Activated effector memory CD4-positive, alpha-beta T cell treated with Interleukin-2 at 50 U/mL for 16 hours (primary cell): ENCODE data around the gene LATS2.

ENCODE experiments used
- DNase-seq: peaks from one replicate; pipeline ENCODE4 v3.0.0-alpha.2; 2020

The LATS2 gene

DNA sequence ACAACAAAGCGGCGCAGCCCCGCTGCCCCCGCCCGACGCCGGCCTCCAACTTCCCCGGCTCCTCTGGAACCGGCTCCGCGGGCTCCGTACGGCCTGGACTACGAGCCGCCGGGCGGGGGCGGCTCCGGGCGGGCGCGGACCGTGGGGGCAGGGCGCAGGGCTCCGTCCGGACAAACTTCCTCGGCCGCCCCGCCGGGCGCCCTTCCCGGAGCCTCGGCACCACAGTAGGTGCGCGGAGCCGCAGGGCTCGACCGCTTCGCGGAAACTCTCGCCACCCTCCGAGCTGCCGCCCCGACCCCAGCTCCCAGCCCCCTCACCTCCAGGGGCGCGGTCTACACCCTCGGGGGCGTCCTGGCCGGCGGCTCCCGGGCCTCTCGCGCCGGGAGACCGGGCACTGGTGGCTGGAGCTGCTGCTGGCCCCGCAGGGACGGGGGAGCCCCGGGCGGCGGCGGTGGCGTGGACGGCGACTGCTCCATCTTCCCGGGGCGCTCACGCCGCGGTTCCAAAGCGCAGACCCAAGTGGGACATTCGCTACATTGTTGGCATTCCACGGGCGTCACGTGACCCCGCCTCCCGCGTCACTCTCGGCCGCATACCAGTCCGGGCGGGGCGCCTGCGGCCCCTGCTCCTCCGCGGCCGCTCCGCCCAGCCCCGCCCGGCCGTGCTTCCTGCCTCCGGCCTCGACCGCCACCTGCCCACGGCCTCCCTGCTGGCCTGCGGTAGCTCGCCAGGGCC, at the start of gene LATS2:
LATS2 (minus strand) TSS at position 558 of the 735 bp plus-strand sequence. CDS start 15,560 bp downstream, outside the sequence.
- peak; percentile 41 for DNase-seq

DNA sequence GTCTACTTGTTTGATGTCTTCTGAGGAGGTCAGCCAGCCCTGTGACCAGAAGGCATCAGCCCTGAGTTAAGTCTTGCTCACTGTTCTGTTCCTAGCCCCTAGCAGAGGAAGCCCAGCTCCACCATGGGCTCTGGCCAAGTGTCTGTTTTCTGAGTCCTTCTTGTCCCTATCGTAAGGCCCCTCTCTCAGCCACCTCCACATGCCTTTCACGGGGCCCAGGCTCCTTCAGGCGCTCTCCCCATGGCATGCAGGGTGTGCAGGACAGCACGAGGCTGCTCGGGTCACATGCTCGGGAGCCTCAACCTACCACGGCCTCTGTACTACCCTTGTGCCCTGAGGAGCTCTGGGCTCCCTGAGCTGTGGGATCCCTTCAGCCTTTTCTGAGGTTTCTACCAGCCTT, 47.8 kb upstream of the LATS2 start:
- DNase-seq: no peak

DNA sequence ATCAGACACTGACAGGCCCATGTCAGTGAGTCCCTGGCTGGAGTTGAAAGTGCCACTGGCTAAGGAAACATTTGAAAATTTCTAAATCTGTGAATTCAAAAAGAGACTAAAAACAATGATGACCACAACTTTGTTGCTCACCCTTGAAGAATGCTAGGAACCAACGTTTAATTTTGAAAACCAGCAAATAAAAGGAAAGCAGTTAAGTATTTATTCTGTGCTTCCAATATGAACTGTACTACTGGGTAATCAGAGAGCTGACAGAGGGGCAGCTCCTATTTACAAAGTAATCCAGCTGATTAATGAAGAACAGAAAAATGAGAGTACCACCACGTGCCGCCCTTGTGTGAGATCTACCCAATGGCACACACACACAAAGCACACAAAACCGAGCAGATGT, 44.7 kb upstream of the LATS2 start:
- no peak for DNase-seq

DNA sequence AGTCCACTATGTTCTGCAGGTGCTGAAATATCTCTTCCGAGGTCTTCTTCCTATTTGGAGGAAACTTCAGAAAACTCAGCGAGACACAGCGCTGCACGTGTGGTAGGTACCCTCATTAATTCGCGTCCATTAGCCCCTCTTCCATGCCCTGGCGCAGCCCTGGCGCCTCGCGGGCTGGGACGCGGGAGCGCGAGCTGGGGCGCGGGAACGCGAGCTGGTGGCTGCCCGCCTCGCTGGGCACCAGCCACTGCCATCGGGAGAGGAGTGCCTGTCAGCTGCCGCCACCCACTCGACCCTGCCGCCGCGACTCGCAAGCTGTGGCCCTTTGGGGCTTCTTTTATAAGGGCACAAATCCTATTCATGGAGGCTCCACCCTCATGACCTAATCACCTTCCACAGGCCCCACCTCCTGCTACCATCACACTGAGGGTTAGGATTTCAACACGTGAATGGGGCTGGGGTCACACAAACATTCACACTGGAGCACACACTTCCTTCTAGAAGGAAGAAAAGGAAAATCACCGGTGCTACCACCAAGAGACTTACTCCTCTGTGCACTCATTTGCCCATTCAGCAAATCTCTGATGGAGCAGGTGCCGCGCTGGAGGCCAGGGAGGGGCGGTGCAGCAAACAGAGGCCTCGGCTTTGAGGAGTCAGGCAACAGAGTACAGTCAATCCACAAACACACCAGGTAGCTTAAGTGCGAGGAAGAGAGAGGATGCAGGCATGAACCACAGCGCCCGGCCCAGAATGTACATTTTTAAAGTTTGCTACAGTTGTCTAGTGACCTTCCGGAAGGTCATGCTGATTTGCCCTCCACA, 43.0 kb upstream of the LATS2 start:
- no peak for DNase-seq

DNA sequence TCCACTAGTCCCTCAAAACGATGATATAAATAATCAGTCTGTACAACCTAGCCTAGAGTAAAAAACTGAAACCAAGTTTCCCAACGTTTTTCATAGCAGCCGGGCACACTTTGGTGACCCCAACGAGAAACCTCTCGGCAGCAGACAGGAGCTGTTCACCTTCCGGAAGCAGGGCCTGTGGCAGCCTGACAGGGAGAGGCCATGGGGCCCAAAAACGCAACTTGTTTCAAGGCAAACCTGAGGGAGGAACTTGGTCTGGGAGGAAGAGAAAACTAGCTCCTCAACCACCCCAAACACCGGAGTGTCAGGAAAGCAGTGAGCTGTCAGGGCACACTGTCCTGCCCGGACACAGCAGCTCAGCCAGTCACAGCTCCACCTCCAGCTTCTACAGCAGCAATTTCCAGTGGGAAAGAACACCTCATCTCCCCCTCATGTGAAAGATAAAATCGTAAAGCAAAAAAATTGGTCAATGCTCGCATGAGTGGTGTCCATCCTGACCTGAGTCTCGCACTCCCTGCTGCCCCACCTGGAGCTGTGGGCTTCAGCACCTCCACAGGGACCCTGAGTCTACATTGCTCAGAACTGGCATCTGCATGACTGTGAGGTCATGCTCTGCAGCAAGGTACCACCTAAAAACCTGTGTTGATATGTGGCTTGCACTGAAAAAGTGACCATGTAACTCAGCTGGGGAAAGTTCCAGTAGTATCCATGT, 40.6 kb upstream of the LATS2 start:
- DNase-seq: no peak

DNA sequence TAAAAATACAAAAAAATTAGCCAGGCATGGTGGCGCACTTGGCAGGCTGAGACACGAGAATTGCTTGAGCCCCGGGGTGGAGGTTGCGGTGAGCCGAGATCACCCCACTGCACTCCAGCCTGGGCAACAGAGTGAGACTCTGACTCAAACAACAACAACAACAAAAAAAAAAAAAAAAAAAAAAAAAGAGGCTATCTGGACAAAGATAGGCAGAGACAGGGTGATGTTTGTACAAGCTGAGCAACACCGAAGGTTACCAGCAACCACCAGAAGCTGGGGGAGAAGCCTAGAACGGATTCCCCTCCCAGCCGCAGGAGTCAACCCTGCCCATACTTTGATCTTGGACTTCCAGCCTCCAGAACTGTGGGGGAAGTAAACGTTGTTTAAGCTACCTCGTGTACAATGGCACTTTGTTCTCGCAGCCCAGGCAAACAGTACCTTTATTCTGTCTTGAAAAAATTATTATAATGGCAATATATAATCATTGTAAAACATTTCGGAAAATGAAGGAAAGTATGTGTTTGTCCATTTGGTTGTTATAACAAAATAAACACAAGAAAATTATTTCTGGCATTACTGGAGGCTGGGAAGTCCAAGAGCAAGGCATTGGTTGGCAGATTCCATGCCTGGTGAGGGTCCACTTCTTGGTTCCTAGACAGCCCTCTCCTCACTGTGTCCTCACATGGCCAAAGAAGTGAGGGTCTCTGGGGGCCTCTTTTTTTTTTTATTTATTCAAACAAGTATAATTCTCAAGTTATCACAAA, 39.8 kb upstream of the LATS2 start:
- DNase-seq: no peak

DNA sequence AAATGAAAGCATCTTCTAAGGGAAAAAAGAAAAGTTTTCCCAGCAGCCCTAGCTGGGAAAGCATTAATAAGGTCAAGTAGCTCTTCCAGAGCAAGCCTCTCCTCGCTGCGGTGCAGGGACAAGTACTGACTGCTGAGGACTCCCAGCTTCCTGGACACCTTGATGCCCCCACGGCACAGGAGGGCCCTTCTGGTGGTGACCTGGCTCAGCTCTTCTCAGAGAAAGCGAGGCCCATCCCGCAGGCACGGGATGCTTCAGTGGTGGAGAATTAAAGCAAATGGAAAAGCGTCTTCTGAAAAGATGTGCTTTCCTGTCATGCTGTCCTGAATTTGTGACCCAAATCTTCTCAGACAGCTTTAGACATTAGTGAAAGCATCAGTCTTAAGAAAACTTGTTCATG, 38.8 kb upstream of the LATS2 start:
- no peak for DNase-seq

DNA sequence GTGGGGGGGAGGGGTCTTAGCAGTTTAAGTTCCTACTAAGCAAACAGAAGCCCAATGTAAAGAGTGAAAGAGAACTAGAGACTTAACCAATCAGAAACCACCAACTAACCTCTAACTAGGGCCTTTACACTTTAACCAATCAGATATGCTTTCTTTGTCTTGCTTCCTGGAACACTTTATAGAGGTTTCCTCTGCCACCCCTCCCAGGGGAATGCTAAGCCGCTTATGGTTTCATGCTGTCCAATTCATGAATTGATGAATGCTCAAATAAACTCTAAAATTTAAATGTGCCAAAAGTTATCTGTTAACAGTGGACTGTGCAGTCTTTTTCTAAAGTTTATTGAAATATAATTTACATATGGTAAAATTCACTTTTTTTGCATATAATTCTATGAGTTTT, 33.9 kb upstream of the LATS2 start:
- DNase-seq: no peak

DNA sequence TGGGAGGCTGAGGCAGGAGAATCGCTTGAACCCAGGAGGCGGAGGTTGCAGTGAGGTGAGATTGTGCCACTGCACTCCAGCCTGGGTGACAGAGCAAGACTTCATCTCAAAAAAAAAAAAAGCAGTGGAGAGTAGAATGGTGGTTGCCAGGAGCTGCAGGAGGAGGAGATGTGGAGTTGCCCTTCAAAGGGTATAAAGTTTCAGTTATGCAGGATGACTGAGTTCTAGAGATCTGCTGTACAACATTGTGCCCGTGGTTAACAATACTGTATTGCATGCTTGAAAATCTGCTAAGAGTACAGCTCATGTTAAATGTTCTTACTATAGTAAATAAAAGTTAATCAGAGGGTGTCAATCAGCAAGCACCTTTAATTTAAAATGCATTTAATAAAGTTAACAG, 28.4 kb upstream of the LATS2 start:
- no peak for DNase-seq

DNA sequence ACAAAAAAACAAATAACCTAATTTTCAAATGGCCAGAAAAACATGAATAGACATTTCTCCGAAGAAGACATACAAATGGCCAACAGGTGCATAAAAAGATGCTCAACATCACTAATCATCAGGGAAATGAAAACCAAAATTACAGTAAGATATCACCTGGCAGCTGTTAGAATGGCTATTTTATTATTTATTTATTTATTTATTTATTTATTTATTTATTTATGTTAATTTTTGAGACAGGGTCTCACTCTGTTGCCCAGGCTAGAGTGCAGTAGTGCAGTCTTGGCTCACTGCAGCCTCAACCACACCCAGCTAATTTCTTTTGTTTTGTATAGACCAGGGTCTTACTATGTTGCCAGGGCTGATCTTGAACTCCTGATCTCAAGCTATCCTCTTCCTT, 27.1 kb upstream of the LATS2 start:
- no peak for DNase-seq

DNA sequence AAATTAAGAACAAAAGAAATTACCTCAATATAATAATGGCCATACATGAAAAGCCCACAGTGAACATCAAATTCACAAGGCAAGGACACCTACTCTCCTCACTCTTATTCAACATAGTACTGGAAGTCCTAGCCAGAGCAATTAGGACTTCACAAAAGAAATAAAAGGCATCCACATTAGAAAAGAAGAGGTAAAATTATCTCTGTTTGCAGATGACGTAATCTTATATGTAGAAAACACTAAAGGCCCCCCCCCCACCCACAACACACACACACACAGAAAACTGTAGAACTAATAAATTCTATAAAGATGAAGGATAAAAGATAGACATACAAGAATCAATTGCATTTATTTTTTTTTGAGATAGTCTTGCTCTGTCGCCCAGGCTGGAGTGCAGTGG, 25.5 kb upstream of the LATS2 start:
- no peak for DNase-seq

DNA sequence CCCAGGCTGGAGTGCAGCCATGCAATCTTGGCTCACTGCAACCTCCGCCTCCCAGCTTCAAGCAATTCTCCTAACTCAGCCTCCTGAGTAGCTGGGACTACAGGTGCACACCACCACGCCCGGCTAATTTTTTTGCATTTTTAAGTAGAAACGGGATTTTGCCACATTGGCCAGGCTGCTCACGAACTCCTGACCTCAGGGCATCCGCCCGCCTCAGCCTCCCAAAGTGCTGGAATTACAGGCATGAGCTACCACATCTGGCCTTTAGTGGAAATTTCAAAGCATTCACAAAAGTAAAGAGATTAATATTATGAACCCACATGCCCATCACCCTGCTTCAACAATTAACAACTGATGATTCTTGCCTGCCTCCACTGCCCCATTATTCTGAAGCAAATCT, 20.5 kb upstream of the LATS2 start:
- no peak for DNase-seq

DNA sequence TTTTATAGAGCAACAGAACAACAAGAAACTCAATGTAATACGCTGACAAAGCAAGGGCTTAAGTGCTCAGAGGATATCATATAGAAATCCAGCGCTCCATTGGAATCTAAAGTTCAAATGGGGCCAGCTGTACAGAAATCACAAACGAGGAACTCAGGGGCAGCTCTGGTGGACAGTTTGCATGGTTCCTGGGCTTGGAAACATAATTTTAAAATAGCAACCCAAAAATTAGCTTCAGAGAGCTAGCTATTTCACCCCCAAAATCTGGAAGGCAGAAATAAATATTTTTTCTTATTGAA, 19.2 kb upstream of the LATS2 start:
- no peak for DNase-seq

DNA sequence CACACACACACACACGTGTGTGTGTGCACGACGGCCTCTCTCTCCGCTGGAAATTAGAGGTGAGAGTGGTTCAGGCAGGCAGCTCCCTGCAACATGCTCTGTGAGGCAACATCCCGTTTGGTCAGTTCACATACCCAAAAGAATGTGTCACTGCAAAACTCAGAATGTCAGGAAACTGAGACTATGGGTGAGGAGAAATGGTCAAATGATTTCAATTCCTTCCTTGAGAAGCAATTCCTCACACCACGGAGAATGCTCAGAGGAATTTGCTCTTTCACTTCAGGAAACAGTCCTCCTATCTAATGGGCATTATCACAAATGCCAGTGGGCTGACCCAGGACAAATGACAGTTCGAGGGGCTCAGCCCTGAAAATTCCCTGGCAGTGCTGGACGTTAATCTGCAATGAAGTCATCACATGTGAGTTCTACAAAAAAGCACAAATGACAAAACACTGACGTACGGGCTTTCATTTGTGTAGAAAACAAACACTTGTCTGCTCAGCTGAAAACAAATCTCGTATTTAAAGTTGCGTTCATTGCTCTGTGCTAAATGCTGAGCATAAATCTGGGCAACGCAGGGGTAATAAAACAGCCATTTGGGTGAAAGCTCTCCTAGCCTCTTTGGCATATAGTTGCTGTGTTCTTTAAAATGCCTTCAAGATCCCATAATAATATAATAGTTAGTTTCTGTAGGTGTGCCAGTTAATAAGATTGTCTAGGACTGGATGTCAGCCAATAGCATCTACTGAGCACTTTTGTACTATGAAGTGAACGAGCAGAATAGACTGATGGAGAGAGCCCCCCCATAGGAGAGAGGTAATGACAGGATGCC, 18.6 kb upstream of the LATS2 start:
- no peak for DNase-seq

DNA sequence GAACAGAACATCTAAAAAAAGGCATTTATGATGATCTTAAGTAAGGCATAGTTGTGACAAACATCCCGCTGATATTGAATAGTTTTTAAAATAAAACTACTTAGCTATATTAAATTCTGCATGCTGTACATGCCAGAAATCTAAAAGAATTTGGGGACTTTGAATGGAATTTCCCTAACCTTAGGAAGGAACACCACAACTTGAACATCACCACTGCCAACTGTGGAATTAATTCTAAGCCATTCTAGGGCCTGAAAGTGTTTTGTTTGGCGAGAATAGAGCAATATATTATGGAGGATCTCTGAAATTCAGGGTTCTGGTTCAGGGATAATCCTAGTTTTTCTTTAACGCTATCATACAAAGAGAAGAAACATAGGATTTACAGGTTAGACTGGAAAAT, 17.8 kb upstream of the LATS2 start:
- no peak for DNase-seq

DNA sequence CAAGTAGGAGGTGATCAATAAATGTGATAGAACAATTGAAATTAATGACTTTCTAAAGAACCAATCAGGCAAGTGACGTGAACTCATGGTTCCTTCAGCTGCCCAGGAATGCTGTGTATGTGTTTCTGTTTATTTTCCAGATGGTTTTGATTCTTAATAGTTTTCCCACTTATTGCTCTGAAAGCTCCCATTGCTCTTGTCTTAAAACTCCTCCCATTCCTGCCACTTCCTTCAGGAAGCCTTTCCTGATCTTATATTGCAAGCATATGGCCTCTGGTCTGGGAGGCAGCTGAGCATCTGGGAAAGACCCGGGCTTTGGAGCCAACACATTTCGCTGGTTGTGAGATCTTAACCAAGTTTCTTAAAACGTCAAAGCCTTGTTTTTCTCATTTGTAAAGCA, 17.1 kb upstream of the LATS2 start:
- no peak for DNase-seq

DNA sequence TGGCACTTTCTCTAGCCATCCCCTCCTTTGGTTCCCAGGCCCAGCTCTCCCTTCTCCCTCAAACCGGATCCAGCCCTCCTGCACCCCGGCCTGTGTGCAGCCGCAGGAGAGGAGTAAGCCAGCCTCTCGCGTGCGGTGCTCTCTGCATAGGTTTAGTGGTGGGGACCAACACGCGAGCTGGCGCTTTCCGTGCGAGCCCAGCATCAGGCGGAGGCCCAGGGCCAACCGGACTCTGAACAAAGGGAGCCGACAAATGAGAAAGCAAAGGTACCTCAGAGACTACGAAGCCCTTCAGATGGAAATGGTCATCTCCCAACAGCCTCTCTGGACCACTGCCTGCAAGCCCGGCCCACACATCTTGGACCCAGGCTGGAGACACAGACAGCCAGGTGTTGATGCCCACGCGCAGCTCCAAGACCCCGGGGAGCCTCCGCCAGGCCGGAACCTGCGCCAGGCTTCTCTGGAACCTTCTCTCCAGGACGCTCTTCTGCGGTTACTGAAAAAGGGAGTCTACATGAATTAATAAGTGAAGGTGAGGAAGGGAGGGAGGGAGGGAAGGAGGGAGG, 16.5 kb upstream of the LATS2 start:
- DNase-seq: no peak

DNA sequence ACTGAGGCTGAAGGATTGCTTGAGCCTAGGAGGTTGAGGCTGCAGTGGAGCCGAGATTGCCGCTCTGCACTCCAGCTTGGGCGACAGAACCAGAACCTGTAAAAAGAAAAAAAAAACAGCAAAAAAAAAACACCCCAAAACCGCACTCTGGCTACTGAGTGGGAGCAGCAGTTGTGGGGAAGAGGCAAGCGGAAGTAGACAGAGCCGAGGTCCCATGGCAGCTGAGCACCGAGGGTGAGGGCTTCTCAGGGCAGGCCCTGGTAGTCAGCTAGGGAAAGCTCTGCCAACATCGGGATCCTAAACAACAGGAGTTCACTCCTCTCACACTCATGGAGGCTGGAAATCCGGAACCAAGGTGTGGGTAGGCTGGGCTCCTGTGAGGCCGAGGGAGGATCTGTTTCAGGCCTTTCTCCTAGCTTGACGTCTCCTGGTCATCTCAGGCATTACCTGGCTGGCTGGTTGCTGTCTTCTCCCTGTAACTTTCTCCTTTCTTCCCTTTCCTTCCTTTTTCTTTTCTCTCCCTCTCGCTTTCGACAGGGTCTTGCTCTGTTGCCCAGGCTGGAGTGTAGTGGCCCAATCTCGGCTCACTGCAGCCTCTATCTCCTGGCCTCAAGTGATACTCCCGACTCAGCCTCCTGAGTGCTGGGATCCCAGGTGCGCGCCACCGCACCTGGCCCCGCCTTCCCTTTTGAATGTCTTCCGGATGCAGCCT, 15.8 kb upstream of the LATS2 start:
- DNase-seq: no peak

DNA sequence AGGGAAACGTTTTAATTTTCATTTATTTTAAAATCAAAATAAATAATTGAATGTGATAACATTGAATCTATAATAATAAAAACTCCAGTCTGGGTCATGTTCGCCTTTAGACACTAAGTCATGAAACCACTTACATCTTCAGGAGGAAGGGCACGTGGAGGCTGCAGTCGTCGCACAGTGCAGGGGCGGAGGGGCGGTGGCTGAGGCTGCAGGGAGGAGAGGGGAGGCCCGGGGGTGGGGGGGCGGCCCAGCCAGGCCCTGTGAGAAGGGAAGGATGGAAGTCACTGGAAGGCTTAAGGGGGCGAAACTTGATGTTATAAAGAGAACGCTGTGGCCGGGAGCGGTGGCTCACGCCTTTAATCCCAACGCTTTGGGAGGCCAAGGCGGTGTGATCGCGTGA, 14.9 kb upstream of the LATS2 start:
- DNase-seq: no peak

DNA sequence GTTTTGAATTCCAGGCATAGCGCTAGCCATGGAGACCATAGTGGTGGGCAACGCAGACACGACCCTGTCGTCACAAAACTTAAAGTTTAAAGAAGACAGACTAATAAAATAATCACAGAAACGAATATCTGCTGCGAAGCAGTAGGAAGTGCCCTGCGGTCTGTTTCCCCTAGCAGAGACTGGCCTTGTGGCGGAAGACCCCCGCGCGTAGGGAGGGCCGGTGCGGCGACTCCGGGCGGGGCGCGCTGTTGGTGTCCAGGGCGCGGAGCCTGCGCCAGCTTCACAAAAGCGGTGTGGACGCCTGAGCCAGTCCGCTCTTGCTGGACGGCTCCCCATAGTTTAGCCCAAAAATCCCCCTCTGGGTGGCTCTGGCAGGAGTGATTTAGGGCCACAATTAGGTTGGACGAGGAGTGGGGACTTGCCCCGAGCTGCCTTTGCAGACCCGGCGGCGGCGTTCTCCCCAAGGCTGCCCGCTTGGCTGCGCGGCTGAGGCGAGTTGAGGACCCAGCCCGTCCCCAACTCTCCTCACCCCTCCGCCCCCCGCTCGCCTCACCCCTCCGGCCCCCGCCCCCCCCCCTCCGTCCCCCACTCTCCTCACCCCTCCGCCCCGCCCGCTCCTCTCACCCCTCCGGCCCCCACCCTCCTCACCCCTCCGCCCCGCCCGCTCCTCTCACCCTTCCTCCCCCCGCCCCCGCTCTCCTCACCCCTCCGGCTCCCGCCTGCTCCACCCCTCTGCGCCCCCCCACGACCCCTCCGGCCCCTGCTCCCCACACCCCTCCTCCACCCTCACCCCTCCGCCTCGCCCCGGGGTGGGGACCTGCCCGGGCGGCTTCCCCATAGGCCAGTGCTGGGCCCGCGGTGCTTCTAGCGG, 14.2 kb upstream of the LATS2 start:
- no peak for DNase-seq
